ENCODE results near the gene C10orf67. TPM values are rescaled to one million over a fixed set of nuclear protein-coding genes. Genes with fewer than 3 reads are reported as not detected.
A peak's percentile ranks its signal among the peaks of the same experiment; 100 is the strongest.

C10orf67 gene
- total RNA-seq, 1 experiment from 2014 or later: not detected

- Histone ChIP-seq H3K27me3 (ENCODE audit: insufficient read depth, low read length) (peaks cover 27% of the 10 kb centered on the region), H3K36me3 (ENCODE audit: control insufficient read depth in 1 of 2, insufficient read depth in 2 of 2, low read length in 2 of 2) (no peaks in the 10 kb centered on the region), H3K9me3 (ENCODE audit: control insufficient read depth in 1 of 2, insufficient read depth in 1 of 2, low read depth in 1 of 2, low read length in 2 of 2) (no peaks in the 10 kb centered on the region), H3K79me2 (ENCODE audit: insufficient read depth, low read length) (no peaks in the 10 kb centered on the region), H3K27ac (ENCODE audit: low read depth, low read length) (no peak overlapping the region), H3K4me2 (ENCODE audit: low read length) (no peak overlapping the region), H4K20me1 (ENCODE audit: insufficient read depth) (no peaks in the 10 kb centered on the region), H3K9ac (ENCODE audit: low read length) (no peak overlapping the region), H2AFZ (ENCODE audit: low read depth, low read length, poor library complexity, severe bottlenecking) (no peak overlapping the region), H3K9me2 (ENCODE audit: insufficient read depth) (no peaks in the 10 kb centered on the region), H3K4me3 (replicated peaks in 1 of 2; ENCODE audit: low read depth in 1 of 2, low read length in 2 of 2) (no peak overlapping the region), H3K4me1 (ENCODE audit: control insufficient read depth in 1 of 2, insufficient read depth in 2 of 2, low read length in 2 of 2) (no peaks in the 10 kb centered on the region)
- no peak for DNase-seq (ENCODE audit: low read depth, low spot score)
- ATAC-seq: no peak
- intact Hi-C loops (cut with micrococcal nuclease): no loop called here
- POLR2A ChIA-PET: no interaction called here
- CTCF ChIA-PET: no interaction called here
- BruUV-seq (replicated peaks): no TSS peak
- TF ChIP-seq SIN3A (IDR thresholded peaks at IDR 0.05; ENCODE audit: low read depth): no peak
- RAD21 ChIA-PET (ENCODE audit: low non-redundant PET in 1 of 2, low total read pairs in 2 of 2, uncharacterized antibody in 2 of 2, unreplicated experiment in 2 of 2): no interaction called here
Observed at GRCh38 chr10:23172429-23173213, 172.0 kb downstream of the C10orf67 start.

DNA sequence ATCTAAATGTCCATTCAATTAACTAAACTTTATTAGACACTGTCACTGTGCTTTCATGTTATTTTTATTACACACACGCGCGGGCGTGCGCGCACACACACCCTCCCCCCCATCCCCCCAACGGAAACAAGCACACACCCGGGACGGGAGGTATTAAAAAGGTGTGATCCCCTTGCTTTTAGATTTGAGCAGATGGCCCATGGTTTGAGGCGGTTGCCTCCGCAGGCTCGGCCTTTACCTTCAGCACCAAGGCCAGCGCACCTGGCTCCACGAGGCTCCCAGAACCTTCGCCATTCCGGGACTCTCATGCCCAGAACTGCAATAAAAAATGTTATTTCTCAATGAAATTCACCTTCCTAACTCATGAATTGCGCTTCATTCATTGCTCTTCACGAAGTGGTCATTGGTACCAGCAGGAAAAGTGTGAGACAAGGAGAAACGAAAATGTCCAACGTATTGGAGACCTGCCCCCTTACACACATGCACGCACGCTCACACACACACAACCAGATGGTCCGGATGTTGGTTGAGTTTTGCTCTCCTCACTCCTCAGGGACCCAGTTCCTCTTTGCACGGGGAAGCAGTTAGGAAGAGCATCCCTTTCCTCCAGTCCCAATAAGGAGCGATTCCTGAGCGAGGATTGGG lies 173.2 kb downstream of the C10orf67 start:
- Histone ChIP-seq H3K9ac (ENCODE audit: low read length) (no peak overlapping the region), H3K27me3 (ENCODE audit: insufficient read depth, low read length) (peaks cover 21% of the 10 kb centered on the region), H3K4me2 (ENCODE audit: low read length) (no peak overlapping the region), H3K79me2 (ENCODE audit: insufficient read depth, low read length) (no peaks in the 10 kb centered on the region), H3K36me3 (ENCODE audit: control insufficient read depth in 1 of 2, insufficient read depth in 2 of 2, low read length in 2 of 2) (no peaks in the 10 kb centered on the region), H3K9me2 (ENCODE audit: insufficient read depth) (no peaks in the 10 kb centered on the region), H3K27ac (ENCODE audit: low read depth, low read length) (no peak overlapping the region), H3K9me3 (ENCODE audit: control insufficient read depth in 1 of 2, insufficient read depth in 1 of 2, low read depth in 1 of 2, low read length in 2 of 2) (no peaks in the 10 kb centered on the region), H2AFZ (ENCODE audit: low read depth, low read length, poor library complexity, severe bottlenecking) (no peak overlapping the region), H3K4me1 (ENCODE audit: control insufficient read depth in 1 of 2, insufficient read depth in 2 of 2, low read length in 2 of 2) (no peaks in the 10 kb centered on the region), H4K20me1 (ENCODE audit: insufficient read depth) (no peaks in the 10 kb centered on the region), H3K4me3 (replicated peaks in 1 of 2; ENCODE audit: low read depth in 1 of 2, low read length in 2 of 2) (no peak overlapping the region)
- ChIA-PET RAD21 (ENCODE audit: low non-redundant PET in 1 of 2, low total read pairs in 2 of 2, uncharacterized antibody in 2 of 2, unreplicated experiment in 2 of 2) (no interaction called here), CTCF (no interaction called here), POLR2A (no interaction called here)
- intact Hi-C loops (cut with micrococcal nuclease): no loop called here
- DNase-seq (ENCODE audit: low read depth, low spot score) (no peak), ATAC-seq (no peak)
- no peak for TF ChIP-seq FOSL1 (IDR thresholded peaks at IDR 0.05; ENCODE audit: low read depth)
- TF ChIP-seq, protein P1, sequence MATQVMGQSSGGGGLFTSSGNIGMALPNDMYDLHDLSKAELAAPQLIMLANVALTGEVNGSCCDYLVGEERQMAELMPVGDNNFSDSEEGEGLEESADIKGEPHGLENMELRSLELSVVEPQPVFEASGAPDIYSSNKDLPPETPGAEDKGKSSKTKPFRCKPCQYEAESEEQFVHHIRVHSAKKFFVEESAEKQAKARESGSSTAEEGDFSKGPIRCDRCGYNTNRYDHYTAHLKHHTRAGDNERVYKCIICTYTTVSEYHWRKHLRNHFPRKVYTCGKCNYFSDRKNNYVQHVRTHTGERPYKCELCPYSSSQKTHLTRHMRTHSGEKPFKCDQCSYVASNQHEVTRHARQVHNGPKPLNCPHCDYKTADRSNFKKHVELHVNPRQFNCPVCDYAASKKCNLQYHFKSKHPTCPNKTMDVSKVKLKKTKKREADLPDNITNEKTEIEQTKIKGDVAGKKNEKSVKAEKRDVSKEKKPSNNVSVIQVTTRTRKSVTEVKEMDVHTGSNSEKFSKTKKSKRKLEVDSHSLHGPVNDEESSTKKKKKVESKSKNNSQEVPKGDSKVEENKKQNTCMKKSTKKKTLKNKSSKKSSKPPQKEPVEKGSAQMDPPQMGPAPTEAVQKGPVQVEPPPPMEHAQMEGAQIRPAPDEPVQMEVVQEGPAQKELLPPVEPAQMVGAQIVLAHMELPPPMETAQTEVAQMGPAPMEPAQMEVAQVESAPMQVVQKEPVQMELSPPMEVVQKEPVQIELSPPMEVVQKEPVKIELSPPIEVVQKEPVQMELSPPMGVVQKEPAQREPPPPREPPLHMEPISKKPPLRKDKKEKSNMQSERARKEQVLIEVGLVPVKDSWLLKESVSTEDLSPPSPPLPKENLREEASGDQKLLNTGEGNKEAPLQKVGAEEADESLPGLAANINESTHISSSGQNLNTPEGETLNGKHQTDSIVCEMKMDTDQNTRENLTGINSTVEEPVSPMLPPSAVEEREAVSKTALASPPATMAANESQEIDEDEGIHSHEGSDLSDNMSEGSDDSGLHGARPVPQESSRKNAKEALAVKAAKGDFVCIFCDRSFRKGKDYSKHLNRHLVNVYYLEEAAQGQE (IDR thresholded peaks at IDR 0.05; ENCODE audit: low read depth): peak; percentile 69
- no TSS peak for BruUV-seq (replicated peaks)

Measured in HCT116 (cell line).